ENCODE measurements around the gene RARRES1. TPM values are rescaled to one million over a fixed set of nuclear protein-coding genes. Genes with fewer than 3 reads are reported as not detected.

The RARRES1 gene
- total RNA-seq, 1 donor from 2014 or later, result 2.4 TPM

DNA sequence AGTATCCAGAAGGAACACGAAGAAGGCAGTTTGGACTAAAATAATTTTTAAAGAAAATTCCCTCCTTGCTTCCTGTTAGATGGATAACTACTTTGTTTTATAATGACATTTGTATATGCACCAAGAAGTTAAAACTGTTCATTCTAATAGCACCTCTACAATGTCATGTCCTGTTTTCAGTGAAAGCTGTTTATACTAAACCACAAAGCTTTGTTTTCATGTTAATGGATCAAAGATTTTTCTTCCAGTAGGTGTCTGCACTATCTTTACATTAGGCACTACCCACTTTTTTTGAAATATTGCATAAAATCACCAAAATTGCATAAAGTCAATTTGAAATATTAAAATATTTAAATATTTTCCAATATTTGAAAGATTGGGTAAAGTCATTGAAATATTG, 10.1 kb downstream of the RARRES1 start:
- Mint-ChIP-seq H3K27ac (ENCODE audit: unreplicated experiment) (no peak overlapping the region), H3K9me3 (ENCODE audit: unreplicated experiment) (no peaks in the 10 kb centered on the region), H3K27me3 (ENCODE audit: unreplicated experiment) (no peaks in the 10 kb centered on the region), H3K4me1 (ENCODE audit: unreplicated experiment) (peaks cover 64% of the 10 kb centered on the region), H3K36me3 (ENCODE audit: unreplicated experiment) (peaks cover 5% of the 10 kb centered on the region), H3K4me3 (ENCODE audit: unreplicated experiment) (no peak overlapping the region)
- no peak for DNase-seq (ENCODE audit: extremely low spot score, unreplicated experiment)
- no peak for TF ChIP-seq CTCF (IDR thresholded peaks at IDR 0.05)

- Mint-ChIP-seq H3K27ac (ENCODE audit: unreplicated experiment) (peak overlapping the region; percentile 88), H3K4me3 (ENCODE audit: unreplicated experiment) (no peak overlapping the region), H3K4me1 (ENCODE audit: unreplicated experiment) (peaks cover 52% of the 10 kb centered on the region), H3K36me3 (ENCODE audit: unreplicated experiment) (peaks cover 5% of the 10 kb centered on the region), H3K9me3 (ENCODE audit: unreplicated experiment) (no peaks in the 10 kb centered on the region), H3K27me3 (ENCODE audit: unreplicated experiment) (no peaks in the 10 kb centered on the region)
- DNase-seq (ENCODE audit: extremely low spot score, unreplicated experiment), result no peak
- no peak for TF ChIP-seq CTCF (IDR thresholded peaks at IDR 0.05)
These were observed 13.6 kb downstream of the RARRES1 start for GRCh38 chr3:158718490-158719170.

- Mint-ChIP-seq H3K4me1 (ENCODE audit: unreplicated experiment) (peaks cover 54% of the 10 kb centered on the region), H3K36me3 (ENCODE audit: unreplicated experiment) (peaks cover 2% of the 10 kb centered on the region), H3K27ac (ENCODE audit: unreplicated experiment) (peak overlapping the region; percentile 75), H3K4me3 (ENCODE audit: unreplicated experiment) (no peak overlapping the region), H3K9me3 (ENCODE audit: unreplicated experiment) (no peaks in the 10 kb centered on the region), H3K27me3 (ENCODE audit: unreplicated experiment) (no peaks in the 10 kb centered on the region)
- DNase-seq (ENCODE audit: extremely low spot score, unreplicated experiment), result no peak
- no peak for TF ChIP-seq CTCF (IDR thresholded peaks at IDR 0.05)
These were observed 14.7 kb downstream of the RARRES1 start for GRCh38 chr3:158717576-158717975.

- Mint-ChIP-seq H3K4me1 (ENCODE audit: unreplicated experiment) (peaks cover 76% of the 10 kb centered on the region), H3K27ac (ENCODE audit: unreplicated experiment) (peak overlapping the region; percentile 86), H3K9me3 (ENCODE audit: unreplicated experiment) (peaks cover 3% of the 10 kb centered on the region), H3K27me3 (ENCODE audit: unreplicated experiment) (no peaks in the 10 kb centered on the region), H3K36me3 (ENCODE audit: unreplicated experiment) (peaks cover 14% of the 10 kb centered on the region), H3K4me3 (ENCODE audit: unreplicated experiment) (no peak overlapping the region)
- DNase-seq (ENCODE audit: extremely low spot score, unreplicated experiment), result no peak
- no peak for TF ChIP-seq CTCF (IDR thresholded peaks at IDR 0.05)
These were observed 19.2 kb downstream of the RARRES1 start for GRCh38 chr3:158713094-158713499.

- H3K27me3 Mint-ChIP-seq (ENCODE audit: unreplicated experiment), result no peaks in the 10 kb centered on the region
- H3K9me3 Mint-ChIP-seq (ENCODE audit: unreplicated experiment), result peaks cover 3% of the 10 kb centered on the region
- DNase-seq (ENCODE audit: extremely low spot score, unreplicated experiment), result no peak
- H3K4me3 Mint-ChIP-seq (ENCODE audit: unreplicated experiment), result no peak overlapping the region
- peak overlapping the region; percentile 86 for H3K27ac Mint-ChIP-seq (ENCODE audit: unreplicated experiment)
- peaks cover 18% of the 10 kb centered on the region for H3K36me3 Mint-ChIP-seq (ENCODE audit: unreplicated experiment)
- peaks cover 69% of the 10 kb centered on the region for H3K4me1 Mint-ChIP-seq (ENCODE audit: unreplicated experiment)
- TF ChIP-seq CTCF (IDR thresholded peaks at IDR 0.05), result no peak
These were observed 19.8 kb downstream of the RARRES1 start for GRCh38 chr3:158712443-158712842.
